Lower leg skin (tissue), 3 donors: Measurements from ENCODE around the gene TTC22.

Experiments
- POLR2A ChIP-seq, 2 donors: fragments of 450-650 bp; IDR thresholded peaks; one replicate each; pipeline ENCODE4 v1.6.1; 2016 to 2017; ENCODE audit warnings: antibody characterized with exemption in 2 of 2, mild to moderate bottlenecking in 1 of 2, moderate library complexity in 1 of 2
- TF ChIP-seq, protein P1 (sequence below), 3 donors: fragments of 450-650 bp; IDR thresholded peaks; one replicate each; pipeline ENCODE4 v1.5.1; 2016; ENCODE audit warnings: antibody characterized with exemption in 3 of 3, mild to moderate bottlenecking in 3 of 3, moderate library complexity in 2 of 3

DNA sequence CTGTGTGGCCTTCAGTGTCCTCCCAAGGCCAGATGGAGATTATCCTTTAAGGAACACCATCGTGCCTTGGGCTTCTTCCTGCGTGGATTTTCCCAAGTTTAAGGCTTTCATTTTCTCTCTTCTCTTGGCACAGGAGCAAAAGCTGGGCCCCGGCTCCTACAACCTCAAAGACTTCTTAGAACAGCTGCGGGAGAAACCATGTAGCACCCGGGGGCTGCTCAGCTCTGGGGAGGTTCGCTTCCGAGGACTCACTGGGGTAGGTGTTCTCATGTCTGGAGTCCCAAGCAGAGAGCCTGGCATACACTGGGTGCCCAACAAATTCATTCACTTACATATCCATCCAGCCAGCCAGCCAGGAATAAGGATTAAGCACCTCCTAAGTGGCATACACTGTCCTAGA lies 6.6 kb upstream of the TTC22 start:
- TF ChIP-seq, protein P1, sequence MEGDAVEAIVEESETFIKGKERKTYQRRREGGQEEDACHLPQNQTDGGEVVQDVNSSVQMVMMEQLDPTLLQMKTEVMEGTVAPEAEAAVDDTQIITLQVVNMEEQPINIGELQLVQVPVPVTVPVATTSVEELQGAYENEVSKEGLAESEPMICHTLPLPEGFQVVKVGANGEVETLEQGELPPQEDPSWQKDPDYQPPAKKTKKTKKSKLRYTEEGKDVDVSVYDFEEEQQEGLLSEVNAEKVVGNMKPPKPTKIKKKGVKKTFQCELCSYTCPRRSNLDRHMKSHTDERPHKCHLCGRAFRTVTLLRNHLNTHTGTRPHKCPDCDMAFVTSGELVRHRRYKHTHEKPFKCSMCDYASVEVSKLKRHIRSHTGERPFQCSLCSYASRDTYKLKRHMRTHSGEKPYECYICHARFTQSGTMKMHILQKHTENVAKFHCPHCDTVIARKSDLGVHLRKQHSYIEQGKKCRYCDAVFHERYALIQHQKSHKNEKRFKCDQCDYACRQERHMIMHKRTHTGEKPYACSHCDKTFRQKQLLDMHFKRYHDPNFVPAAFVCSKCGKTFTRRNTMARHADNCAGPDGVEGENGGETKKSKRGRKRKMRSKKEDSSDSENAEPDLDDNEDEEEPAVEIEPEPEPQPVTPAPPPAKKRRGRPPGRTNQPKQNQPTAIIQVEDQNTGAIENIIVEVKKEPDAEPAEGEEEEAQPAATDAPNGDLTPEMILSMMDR (IDR thresholded peaks at IDR 0.05): no peak
- TF ChIP-seq POLR2A (IDR thresholded peaks at IDR 0.05): no peak
